H1 (cell line): Measurements from ENCODE around the gene CELSR3. TPM values are rescaled to one million over a fixed set of nuclear protein-coding genes. Genes with fewer than 3 reads are reported as not detected.

Experiments used
- CTCF ChIA-PET: fragments of 300-600 bp; sonication (Branson Sonifier 250); formaldehyde crosslinking; loops from one replicate; lab custom pipeline; 2021; ENCODE audit not compliant: partially characterized antibody; lab: Charles Lee
- POLR2A ChIA-PET: fragments of 300-600 bp; sonication (Branson Sonifier 250); formaldehyde crosslinking; loops from one replicate; lab custom pipeline; 2021; ENCODE audit warnings: inconsistent platforms; ENCODE audit not compliant: partially characterized antibody; lab: Charles Lee
- DNase-seq, 2 experiments: peaks; one replicate each; pipeline versions ENCODE4 v3.0.0 to v3.0.0-alpha.2; 2010 to 2022; ENCODE audit warnings: low spot score in 2 of 2, low read depth in 1 of 2, mixed read lengths in 1 of 2
- FAIRE-seq: peaks from 2 replicates; lab custom pipeline; 2011; peaks lifted over from hg19 to GRCh38; lab: Jason Lieb, UNC
- H2AFZ ChIP-seq: 2 replicates; pipeline ENCODE4 v1.8.1; 2012; ENCODE audit warnings: low read length, inconsistent platforms
- H2AK5ac ChIP-seq: 2 replicates; pipeline ENCODE4 v1.6.1; 2013; ENCODE audit warnings: low read depth, low read length
- H2BK120ac ChIP-seq: replicated peaks from 2 replicates; pipeline ENCODE3; 2013; ENCODE audit warnings: low read depth, low read length, inconsistent platforms
- H2BK12ac ChIP-seq: 2 replicates; pipeline ENCODE4 v1.6.1; 2013; ENCODE audit warnings: low read depth, low read length
- H2BK15ac ChIP-seq: 2 replicates; pipeline ENCODE4 v1.6.1; 2013; ENCODE audit warnings: low read length
- H2BK20ac ChIP-seq: 2 replicates; pipeline ENCODE4 v1.6.1; 2013; ENCODE audit warnings: low read length
- H2BK5ac ChIP-seq: 2 replicates; pipeline ENCODE4 v1.6.1; 2013; ENCODE audit warnings: low read depth, low read length
- H3K14ac ChIP-seq: 2 replicates; pipeline ENCODE4 v1.6.1; 2013; ENCODE audit warnings: inconsistent platforms; ENCODE audit not compliant: insufficient read length
- H3K18ac ChIP-seq: 2 replicates; pipeline ENCODE4 v1.6.1; 2013; ENCODE audit warnings: low read length; ENCODE audit errors: extremely low read depth
- H3K23ac ChIP-seq: 2 replicates; pipeline ENCODE4 v1.6.1; 2013; ENCODE audit warnings: inconsistent platforms; ENCODE audit not compliant: insufficient read length
- H3K23me2 ChIP-seq: 2 replicates; pipeline ENCODE4 v1.6.1; 2013; ENCODE audit warnings: low read depth, low read length
- H3K27ac ChIP-seq: 2 replicates; pipeline ENCODE4 v1.6.1; 2011; ENCODE audit warnings: low read depth, low read length, inconsistent platforms
- H3K27me3 ChIP-seq, 4 experiments: replicated peaks in 1 of 4; 1 replicate in 1 of 4; 2 replicates in 3 of 4; pipeline versions ENCODE4 v1.6.1 to v1.8.1; 2011 to 2013; ENCODE audit warnings: low read length in 3 of 4, mild to moderate bottlenecking in 3 of 4, inconsistent platforms in 2 of 4, mixed read lengths in 2 of 4, moderate library complexity in 1 of 4; ENCODE audit not compliant: control insufficient read depth in 3 of 4, insufficient read depth in 3 of 4; ENCODE audit errors: extremely low read depth in 1 of 4
- H3K36me3 ChIP-seq, 4 experiments: 2 replicates each; pipeline versions ENCODE4 v1.6.1 to v1.8.1; 2011 to 2013; ENCODE audit warnings: mild to moderate bottlenecking in 4 of 4, low read length in 3 of 4, moderate library complexity in 2 of 4, control low read depth in 1 of 4, inconsistent platforms in 1 of 4; ENCODE audit not compliant: insufficient read depth in 4 of 4, control insufficient read depth in 2 of 4
- H3K4ac ChIP-seq: replicated peaks from 2 replicates; pipeline ENCODE3; 2013; ENCODE audit warnings: low read length, low read depth, mixed read lengths, inconsistent platforms; ENCODE audit not compliant: insufficient read length
- H3K4me1 ChIP-seq, 4 experiments: replicated peaks in 1 of 4; 1 replicate in 1 of 4; 2 replicates in 3 of 4; pipeline versions ENCODE4 v1.6.1 to v1.8.1; 2011 to 2013; ENCODE audit warnings: low read length in 3 of 4, inconsistent platforms in 2 of 4, mixed read lengths in 1 of 4; ENCODE audit not compliant: insufficient read depth in 4 of 4, control insufficient read depth in 3 of 4
- H3K4me2 ChIP-seq, 2 experiments: 2 replicates each; pipeline versions ENCODE4 v1.6.1 to v1.8.1; 2011 to 2013; ENCODE audit warnings: low read depth in 2 of 2, low read length in 2 of 2, control low read depth in 1 of 2, inconsistent platforms in 1 of 2, mild to moderate bottlenecking in 1 of 2; ENCODE audit not compliant: insufficient read depth in 1 of 2
- H3K4me3 ChIP-seq, 4 experiments: fragments of 200-600, 300-600 bp in 1 of 4; sonication (generic), shearing (Covaris generic), sonication (Bioruptor Twin) in 1 of 4; 2 replicates each; pipeline versions ENCODE4 v1.5.1 to v1.8.1; 2011 to 2016; ENCODE audit warnings: low read length in 4 of 4, low read depth in 3 of 4, control low read depth in 2 of 4, inconsistent platforms in 2 of 4, mild to moderate bottlenecking in 2 of 4, mixed read lengths in 1 of 4, moderate library complexity in 1 of 4; ENCODE audit not compliant: insufficient read depth in 2 of 4; ENCODE audit errors: extremely low read depth in 1 of 4
- H3K56ac ChIP-seq: replicated peaks from 2 replicates; pipeline ENCODE3; 2013; ENCODE audit warnings: low read depth, mild to moderate bottlenecking, mixed read lengths, low read length, inconsistent platforms; ENCODE audit not compliant: insufficient read length
- H3K79me1 ChIP-seq: 2 replicates; pipeline ENCODE4 v1.6.1; 2013; ENCODE audit warnings: low read depth, low read length, control low read depth
- H3K79me2 ChIP-seq, 2 experiments: 2 replicates each; pipeline versions ENCODE4 v1.6.1 to v1.8.1; 2012 to 2013; ENCODE audit warnings: low read length in 2 of 2, mild to moderate bottlenecking in 2 of 2, inconsistent platforms in 1 of 2; ENCODE audit not compliant: insufficient read depth in 2 of 2, control insufficient read depth in 1 of 2
- H3K9ac ChIP-seq, 4 experiments: replicated peaks in 1 of 4; 1 replicate in 1 of 4; 2 replicates in 3 of 4; pipeline versions ENCODE4 v1.6.1 to v1.8.1; 2011 to 2013; ENCODE audit warnings: low read depth in 3 of 4, low read length in 3 of 4, control low read depth in 2 of 4, mild to moderate bottlenecking in 2 of 4, moderate library complexity in 2 of 4, inconsistent platforms in 1 of 4; ENCODE audit errors: extremely low read depth in 1 of 4
- H3K9me3 ChIP-seq, 2 experiments: 2 replicates each; pipeline versions ENCODE4 v1.6.1 to v1.8.1; 2012 to 2013; ENCODE audit warnings: mild to moderate bottlenecking in 2 of 2, moderate library complexity in 2 of 2, control low read depth in 1 of 2, inconsistent platforms in 1 of 2, low read depth in 1 of 2, low read length in 1 of 2, mixed read lengths in 1 of 2; ENCODE audit not compliant: insufficient read depth in 2 of 2
- H4K20me1 ChIP-seq, 2 experiments: replicated peaks in 1 of 2; 2 replicates each; pipeline versions ENCODE3 to v1.8.1; 2011 to 2013; ENCODE audit warnings: inconsistent platforms in 2 of 2, low read length in 2 of 2, mild to moderate bottlenecking in 1 of 2; ENCODE audit not compliant: insufficient read depth in 2 of 2, control insufficient read depth in 1 of 2
- H4K5ac ChIP-seq: 2 replicates; pipeline ENCODE4 v1.6.1; 2013; ENCODE audit warnings: low read length, low read depth, mixed read lengths, inconsistent platforms; ENCODE audit not compliant: insufficient read length
- H4K8ac ChIP-seq: 2 replicates; pipeline ENCODE4 v1.8.0; 2013; ENCODE audit warnings: mild to moderate bottlenecking, moderate library complexity, low read length, inconsistent platforms; ENCODE audit not compliant: insufficient read depth; ENCODE audit errors: extremely low read depth
- H4K91ac ChIP-seq: replicated peaks from 2 replicates; pipeline ENCODE3; 2013; ENCODE audit warnings: low read length, mixed read lengths, inconsistent platforms; ENCODE audit not compliant: insufficient read length
- BCL11A ChIP-seq, 2 experiments: IDR thresholded peaks; one replicate each; pipeline ENCODE4 v1.6.1; 2011; ENCODE audit warnings: low read depth in 2 of 2, low read length in 2 of 2, mild to moderate bottlenecking in 2 of 2
- BRCA1 ChIP-seq: IDR thresholded peaks from 2 replicates; pipeline ENCODE4 v1.6.1; 2012; ENCODE audit warnings: low read depth, low read length, improper control_type of control experiment
- CTCF ChIP-seq, 3 experiments: IDR thresholded peaks; 1 replicate in 2 of 3; 2 replicates in 1 of 3; pipeline versions ENCODE4 v1.5.1 to v1.6.1; 2011; ENCODE audit warnings: low read length in 3 of 3, mild to moderate bottlenecking in 3 of 3, inconsistent platforms in 2 of 3, low read depth in 1 of 3, moderate library complexity in 1 of 3; ENCODE audit not compliant: insufficient read depth in 1 of 3; ENCODE audit errors: control extremely low read depth in 1 of 3
- GTF2F1 ChIP-seq: IDR thresholded peaks from 2 replicates; pipeline ENCODE4 v1.6.1; 2012; ENCODE audit warnings: low read depth, low read length, improper control_type of control experiment, borderline replicate concordance
- RAD21 ChIP-seq, 2 experiments: IDR thresholded peaks in 1 of 2; conservative IDR thresholded peaks in 1 of 2; 2 replicates each; pipeline ENCODE4 v1.6.1; 2011; ENCODE audit warnings: low read depth in 2 of 2, low read length in 2 of 2, improper control_type of control experiment in 1 of 2, inconsistent platforms in 1 of 2, mild to moderate bottlenecking in 1 of 2, moderate library complexity in 1 of 2
- SAP30 ChIP-seq: fragments of 300-600 bp; sonication (generic); IDR thresholded peaks from 2 replicates; pipeline ENCODE4 v1.7.1; 2012; ENCODE audit warnings: low read length, moderate library complexity, mild to moderate bottlenecking, inconsistent platforms; ENCODE audit not compliant: insufficient read depth, insufficient replicate concordance
- SP4 ChIP-seq: IDR thresholded peaks from 2 replicates; pipeline ENCODE4 v1.6.1; 2012; ENCODE audit warnings: low read length, inconsistent platforms
- ZNF274 ChIP-seq: IDR thresholded peaks from 2 replicates; pipeline ENCODE4 v1.7.0; 2012; ENCODE audit warnings: low read length, borderline replicate concordance; ENCODE audit errors: extremely low read depth
- WGBS, 2 experiments: shearing (Covaris generic) in 1 of 2; methylation state at CpG; one replicate each; pipeline versions ENCODE4 v1.1.6 to v1.1.7; 2013 to 2015; ENCODE audit warnings: low lambda C conversion rate in 2 of 2, mixed read lengths in 2 of 2, inconsistent platforms in 1 of 2, low coverage in 1 of 2, missing lambda C conversion rate in 1 of 2; ENCODE audit not compliant: insufficient replicate concordance in 2 of 2, insufficient coverage in 1 of 2, insufficient read length in 1 of 2; ENCODE audit errors: extremely low coverage in 1 of 2, missing lambda C conversion rate in 1 of 2; 5-methylcytosine and 5-hydroxymethylcytosine counted together
- polyA plus RNA-seq, 7 experiments: library from polyadenylated mRNA; depleted of rRNA in 3 of 7; stranded (reverse) in 5 of 7; unstranded in 2 of 7; fragments of >200 nt in 5 of 7; fragments of 200-250 nt in 2 of 7; gene quantifications; 1 replicate in 5 of 7; 2 replicates in 1 of 7; 4 replicates in 1 of 7; pipeline versions ENCODE4 v1.2.1 to v1.2.3, GENCODE V29; 2011 to 2013; ENCODE audit warnings: missing spikeins in 2 of 7, mixed read lengths in 2 of 7
- total RNA-seq: library from RNA; stranded (reverse); fragmentation: NEBNext Ultra II Directional; extraction: Animal tissue kit (Norgen Biotek cat#: 25700); gene quantifications from 2 replicates; pipeline ENCODE4 v1.2.1, GENCODE V29; 2021

The CELSR3 gene
- total and polyA plus RNA-seq, 2 of the 8 experiments (the other 6 are each of a cell fraction or from before 2014, with no cell fraction given): 11.6 to 29.5 TPM

DNA sequence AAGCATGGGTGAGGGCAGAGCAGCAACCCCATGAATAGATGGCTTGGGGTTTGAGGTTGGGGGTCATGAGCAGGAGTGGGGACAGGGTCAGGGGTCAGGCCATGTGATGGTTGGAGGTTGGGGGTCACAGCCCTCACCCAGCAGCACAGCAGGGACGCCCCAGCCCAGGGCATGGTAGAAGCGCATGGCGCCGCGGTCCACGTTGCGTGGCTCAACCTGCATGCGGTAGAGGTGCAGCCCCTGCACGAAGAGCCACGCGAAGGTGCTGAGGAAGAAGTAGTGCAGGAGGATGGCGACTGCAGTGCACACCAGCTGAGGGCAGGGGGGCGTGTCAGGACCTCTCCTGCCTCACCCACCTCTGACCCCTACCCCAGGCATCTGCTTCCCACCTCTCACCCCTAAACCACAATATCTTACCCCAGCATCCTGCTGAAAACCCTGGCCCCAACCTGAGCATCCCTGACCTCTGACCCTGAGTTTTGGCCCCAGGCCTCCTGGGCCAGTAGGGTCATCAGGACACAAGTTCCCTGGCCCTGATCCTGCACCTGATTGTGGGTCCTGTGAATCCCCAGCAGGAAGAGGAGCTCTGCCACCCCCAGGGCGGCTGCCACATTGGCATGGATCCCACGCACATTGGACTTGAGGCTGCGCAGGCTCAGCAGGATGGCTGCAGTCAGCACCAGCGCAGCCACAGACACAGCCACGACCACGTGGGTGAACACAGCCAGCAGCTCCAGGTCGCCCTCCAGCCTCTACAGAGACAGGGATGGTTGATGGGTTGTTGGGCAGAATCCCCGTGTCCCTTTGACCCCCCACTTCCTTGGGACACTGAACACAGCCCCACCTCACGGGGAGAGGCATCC is 17.6 kb downstream of the CELSR3 start:
- Histone ChIP-seq H3K18ac (no peak overlapping the region), H3K79me1 (no peaks in the 10 kb centered on the region), H3K79me2 (no peaks in the 10 kb centered on the region), H2BK15ac (no peak overlapping the region), H2AFZ (no peak overlapping the region), H3K4me1 (no peaks in the 10 kb centered on the region), H3K4me2 (no peak overlapping the region), H4K20me1 (peaks cover 0 to 13% of the 10 kb centered on the region in 2 experiments), H4K91ac (no peak overlapping the region), H3K23me2 (no peaks in the 10 kb centered on the region), H2AK5ac (no peak overlapping the region), H3K14ac (no peak overlapping the region), H3K4me3 (no peak overlapping the region), H3K36me3 (peaks cover 3 to 34% (median 21%) of the 10 kb centered on the region in 4 experiments; a peak in 5 of 8 replicates), H4K8ac (no peak overlapping the region; the same call in 1 of the 2 replicates), H3K27me3 (no peaks in the 10 kb centered on the region), H2BK5ac (no peak overlapping the region), H3K56ac (no peak overlapping the region), H2BK20ac (no peak overlapping the region), H4K5ac (no peak overlapping the region), H2BK12ac (no peak overlapping the region), H3K4ac (no peak overlapping the region), H3K9ac (no peak overlapping the region), H3K9me3 (no peaks in the 10 kb centered on the region), H2BK120ac (no peak overlapping the region), H3K23ac (no peak overlapping the region), H3K27ac (no peak overlapping the region)
- WGBS, 2 experiments: 89% methylated on average over 20 of the region's 22 CpGs; no CpG with 5 or more reads in 1 of the 2 experiments
- FAIRE-seq: no peak
- ChIA-PET CTCF (interaction anchor here (1.4 to 1.9 kb wide), 3 partner anchors 10 to 16 kb away, joined by 3 to 15 read pairs (median 7); partner anchors contain the start of gene SLC26A6), POLR2A (interaction anchor here (0.9 to 3.8 kb wide), 8 partner anchors 9 to 186 kb away, joined by 3 to 17 read pairs (median 4); partner anchors contain the start of genes SLC26A6 and TMEM89)
- DNase-seq: no peak
- no peak for TF ChIP-seq GTF2F1
- TF ChIP-seq CTCF (IDR thresholded peaks at IDR 0.05; ENCODE audit: control extremely low read depth in 1 of 3, insufficient read depth in 1 of 3, low read depth in 1 of 3, low read length in 3 of 3): no peak
- no peak for TF ChIP-seq RAD21 (IDR thresholded peaks at IDR 0.05 in 1 of 2, conservative IDR thresholded peaks at IDR 0.05 in 1 of 2; ENCODE audit: low read depth in 2 of 2, low read length in 2 of 2)
- TF ChIP-seq SP4: no peak
- no peak for TF ChIP-seq BRCA1
- TF ChIP-seq BCL11A (IDR thresholded peaks at IDR 0.05; ENCODE audit: low read depth in 2 of 2, low read length in 2 of 2): no peak
- TF ChIP-seq ZNF274: no peak
- TF ChIP-seq SAP30: no peak
